Neural cell (in vitro differentiated cells): Measurements from ENCODE around the gene ITGAE. TPM values are rescaled to one million over a fixed set of nuclear protein-coding genes. Genes with fewer than 3 reads are reported as not detected.

ENCODE experiments used
- H2AFZ ChIP-seq: fragments of 200-600, 300-800 bp; sonication (generic), shearing (Covaris generic); 2 replicates; pipeline ENCODE4 v1.6.0; 2014; ENCODE audit warnings: low read depth, mild to moderate bottlenecking, antibody characterized with exemption, low read length, moderate library complexity
- H3F3A ChIP-seq: fragments of 200-600 bp; shearing (Covaris generic); 2 replicates; pipeline ENCODE4 v1.6.1; 2016; ENCODE audit warnings: mild to moderate bottlenecking, moderate library complexity, mixed read lengths, antibody characterized with exemption, low read length; ENCODE audit not compliant: insufficient read depth, poor library complexity, severe bottlenecking
- H3K27ac ChIP-seq: fragments of 200-600, 300-800 bp; sonication (generic), shearing (Covaris generic); 2 replicates; pipeline ENCODE4 v1.5.1; 2014; ENCODE audit warnings: mild to moderate bottlenecking, low read length, moderate library complexity
- H3K27me3 ChIP-seq: fragments of 300-800, 200-600 bp; sonication (generic), shearing (Covaris generic); 2 replicates; pipeline ENCODE4 v1.6.0; 2014; ENCODE audit warnings: mild to moderate bottlenecking, low read depth, low read length, moderate library complexity; ENCODE audit not compliant: insufficient read depth
- H3K36me3 ChIP-seq: fragments of 300-800, 200-600 bp; sonication (generic), shearing (Covaris generic); 2 replicates; pipeline ENCODE4 v1.5.1; 2014; ENCODE audit warnings: mild to moderate bottlenecking, antibody characterized with exemption, low read length, moderate library complexity; ENCODE audit not compliant: insufficient read depth
- H3K4me2 ChIP-seq: fragments of 300-800, 200-600 bp; sonication (generic), shearing (Covaris generic); 2 replicates; pipeline ENCODE4 v1.6.0; 2014; ENCODE audit warnings: mild to moderate bottlenecking, low read length
- H3K4me3 ChIP-seq: fragments of 300-800, 200-600 bp; sonication (generic), shearing (Covaris generic); 2 replicates; pipeline ENCODE4 v1.5.1; 2014; ENCODE audit warnings: mild to moderate bottlenecking, low read length, moderate library complexity
- H3K79me2 ChIP-seq: fragments of 200-600 bp; shearing (Covaris generic); replicated peaks from 2 replicates; pipeline ENCODE4 v1.6.0; 2014; ENCODE audit warnings: mild to moderate bottlenecking, low read length, moderate library complexity; ENCODE audit not compliant: insufficient read depth
- H3K9ac ChIP-seq: fragments of 300-800, 200-600 bp; sonication (generic), shearing (Covaris generic); 2 replicates; pipeline ENCODE4 v1.6.1; 2016; ENCODE audit warnings: mild to moderate bottlenecking, low read length, mixed read lengths
- H3K9me2 ChIP-seq: fragments of 200-600 bp; shearing (Covaris generic); 2 replicates; pipeline ENCODE4 v1.6.1; 2016; ENCODE audit warnings: mild to moderate bottlenecking, low read length, mixed read lengths; ENCODE audit not compliant: insufficient read depth
- H3K9me3 ChIP-seq: fragments of 200-600, 300-800 bp; sonication (generic), shearing (Covaris generic); 2 replicates; pipeline ENCODE4 v1.6.1; 2016; ENCODE audit warnings: mild to moderate bottlenecking, mixed run types, low read length, moderate library complexity, mixed read lengths
- H4K20me1 ChIP-seq: fragments of 200-600 bp; shearing (Covaris generic); 2 replicates; pipeline ENCODE4 v1.6.1; 2016; ENCODE audit warnings: mild to moderate bottlenecking, mixed run types; ENCODE audit not compliant: insufficient read depth
- CTCF ChIP-seq: fragments of 450-650 bp; IDR thresholded peaks from 2 replicates; pipeline ENCODE4 v1.5.1; 2014; ENCODE audit warnings: antibody characterized with exemption, mild to moderate bottlenecking, moderate library complexity; ENCODE audit not compliant: poor library complexity, severe bottlenecking
- EP300 ChIP-seq: fragments of 450-650 bp; conservative IDR thresholded peaks from 2 replicates; pipeline ENCODE4 v1.6.1; 2014; ENCODE audit warnings: antibody characterized with exemption, mild to moderate bottlenecking, moderate library complexity; ENCODE audit not compliant: poor library complexity, severe bottlenecking
- EZH2 ChIP-seq: fragments of 200-600, 300-800 bp; shearing (Covaris generic), sonication (generic); IDR thresholded peaks from 2 replicates; pipeline ENCODE4 v1.6.1; 2014; ENCODE audit warnings: antibody characterized with exemption, low read length, borderline replicate concordance, mild to moderate bottlenecking; ENCODE audit not compliant: insufficient read depth, poor library complexity, severe bottlenecking
- MXI1 ChIP-seq: fragments of 450-650 bp; conservative IDR thresholded peaks from 2 replicates; pipeline ENCODE4 v1.6.1; 2014; ENCODE audit warnings: antibody characterized with exemption, mild to moderate bottlenecking; ENCODE audit not compliant: poor library complexity, severe bottlenecking
- POLR2AphosphoS5 ChIP-seq: IDR thresholded peaks from 2 replicates; pipeline ENCODE4 v1.6.1; 2012
- RAD21 ChIP-seq: fragments of 450-650 bp; conservative IDR thresholded peaks from 2 replicates; pipeline ENCODE4 v1.6.1; 2014; ENCODE audit warnings: antibody characterized with exemption, mild to moderate bottlenecking, moderate library complexity
- REST ChIP-seq: IDR thresholded peaks from 2 replicates; pipeline ENCODE4 v1.6.1; 2012; ENCODE audit warnings: borderline replicate concordance
- SMC3 ChIP-seq: fragments of 450-650 bp; conservative IDR thresholded peaks from 2 replicates; pipeline ENCODE4 v1.6.1; 2014; ENCODE audit warnings: antibody characterized with exemption, mild to moderate bottlenecking, moderate library complexity; ENCODE audit not compliant: poor library complexity
- TAF1 ChIP-seq: IDR thresholded peaks from 2 replicates; pipeline ENCODE4 v1.6.1; 2012; ENCODE audit warnings: low read depth
- polyA plus RNA-seq: library from polyadenylated mRNA; depleted of rRNA; stranded (reverse); fragments of >200 nt; gene quantifications from 2 replicates; pipeline ENCODE4 v1.2.3, GENCODE V29; 2014

The ITGAE gene
- polyA plus RNA-seq, 1 donor from 2014 or later, result 169 TPM

- Histone ChIP-seq H3K27ac (no peak overlapping the region), H3K27me3 (no peaks in the 10 kb centered on the region), H3K4me3 (no peak overlapping the region), H3K36me3 (no peaks in the 10 kb centered on the region), H3K9me2 (no peaks in the 10 kb centered on the region), H3K4me2 (no peak overlapping the region), H3K9me3 (no peaks in the 10 kb centered on the region), H3K79me2 (no peaks in the 10 kb centered on the region), H3K9ac (no peak overlapping the region), H4K20me1 (no peaks in the 10 kb centered on the region), H3F3A (no peaks in the 10 kb centered on the region), H2AFZ (no peak overlapping the region)
- TF ChIP-seq MXI1, result no peak
- no peak for TF ChIP-seq EZH2
- TF ChIP-seq CTCF, result no peak
- TF ChIP-seq RAD21, result no peak
- TF ChIP-seq REST, result no peak
- TF ChIP-seq SMC3, result no peak
- no peak for TF ChIP-seq POLR2AphosphoS5
Observed at GRCh38 chr17:3805581-3805980, 4.6 kb upstream of the ITGAE start.

GRCh38 chr17:3804503-3804931 is 3.5 kb upstream of the ITGAE start:
- no peak overlapping the region for H3K9ac ChIP-seq
- H3K27ac ChIP-seq, result no peak overlapping the region
- H2AFZ ChIP-seq, result no peak overlapping the region
- no peak overlapping the region for H3K4me2 ChIP-seq
- H3K27me3 ChIP-seq, result no peaks in the 10 kb centered on the region
- no peaks in the 10 kb centered on the region for H3K36me3 ChIP-seq
- no peak overlapping the region for H3K4me3 ChIP-seq
- H3F3A ChIP-seq, result no peaks in the 10 kb centered on the region
- H3K79me2 ChIP-seq, result no peaks in the 10 kb centered on the region
- H3K9me3 ChIP-seq, result no peaks in the 10 kb centered on the region
- H3K9me2 ChIP-seq, result no peaks in the 10 kb centered on the region
- no peaks in the 10 kb centered on the region for H4K20me1 ChIP-seq
- TF ChIP-seq RAD21, result no peak
- TF ChIP-seq MXI1, result no peak
- TF ChIP-seq POLR2AphosphoS5, result no peak

GRCh38 chr17:3803308-3803640 is 2.3 kb upstream of the ITGAE start:
- no peaks in the 10 kb centered on the region for H4K20me1 ChIP-seq
- TF ChIP-seq REST (no peak), EP300 (no peak), POLR2AphosphoS5 (no peak), EZH2 (no peak), CTCF (no peak), MXI1 (no peak), RAD21 (no peak), SMC3 (no peak), TAF1 (no peak)
- H3K9me2 ChIP-seq, result no peaks in the 10 kb centered on the region
- H3K9me3 ChIP-seq, result no peaks in the 10 kb centered on the region
- no peaks in the 10 kb centered on the region for H3F3A ChIP-seq
- no peak overlapping the region for H3K4me3 ChIP-seq
- H3K9ac ChIP-seq, result no peak overlapping the region
- no peaks in the 10 kb centered on the region for H3K79me2 ChIP-seq
- H3K27ac ChIP-seq, result no peak overlapping the region
- no peaks in the 10 kb centered on the region for H3K27me3 ChIP-seq
- H3K36me3 ChIP-seq, result no peaks in the 10 kb centered on the region
- H2AFZ ChIP-seq, result no peak overlapping the region
- no peak overlapping the region for H3K4me2 ChIP-seq
